Mesothelial cell of epicardium (in vitro differentiated cells): ENCODE data around the gene RELL2. TPM values are rescaled to one million over a fixed set of nuclear protein-coding genes. Genes with fewer than 3 reads are reported as not detected.

ENCODE experiments used
- DNase-seq, 2 experiments: peaks; one replicate each; pipeline ENCODE4 v3.0.0; 2021; ENCODE audit warnings: low spot score in 2 of 2; ENCODE audit not compliant: unreplicated experiment in 2 of 2
- H3K27ac Mint-ChIP-seq: 2 replicates; pipeline ENCODE4 v1.8.0; 2021; ENCODE audit warnings: mixed read lengths
- H3K27me3 Mint-ChIP-seq: 2 replicates; pipeline ENCODE4 v1.8.0; 2021; ENCODE audit warnings: low read depth, mixed read lengths
- H3K36me3 Mint-ChIP-seq: 2 replicates; pipeline ENCODE4 v1.8.0; 2021; ENCODE audit warnings: mixed read lengths
- H3K4me1 Mint-ChIP-seq: 2 replicates; pipeline ENCODE4 v1.8.0; 2021; ENCODE audit warnings: mixed read lengths
- H3K4me3 Mint-ChIP-seq: 2 replicates; pipeline ENCODE4 v1.8.0; 2021; ENCODE audit warnings: mild to moderate bottlenecking, moderate library complexity, mixed read lengths
- H3K9me3 Mint-ChIP-seq: 2 replicates; pipeline ENCODE4 v1.8.0; 2021; ENCODE audit warnings: mixed read lengths
- total RNA-seq: library from RNA; stranded (reverse); gene quantifications from 3 replicates; pipeline ENCODE4 v1.2.1, GENCODE V29; 2021
- TF ChIP-seq, protein P1 (sequence below): fragments of 200-600 bp; sonication (generic); IDR thresholded peaks from one replicate; pipeline ENCODE4 v1.5.0; 2021; ENCODE audit warnings: antibody characterized with exemption; ENCODE audit not compliant: unreplicated experiment

RELL2 gene
- total RNA-seq, 1 donor from 2014 or later: 3.9 TPM

GRCh38 chr5:141638771-141639170 is 2.0 kb downstream of the RELL2 start:
- Mint-ChIP-seq H3K27me3 (peaks cover 8% of the 10 kb centered on the region), H3K36me3 (peaks cover 5% of the 10 kb centered on the region), H3K4me1 (peaks cover 20% of the 10 kb centered on the region), H3K4me3 (peak overlapping the region; percentile 89), H3K27ac (no peak overlapping the region), H3K9me3 (no peaks in the 10 kb centered on the region)
- TF ChIP-seq, protein P1, sequence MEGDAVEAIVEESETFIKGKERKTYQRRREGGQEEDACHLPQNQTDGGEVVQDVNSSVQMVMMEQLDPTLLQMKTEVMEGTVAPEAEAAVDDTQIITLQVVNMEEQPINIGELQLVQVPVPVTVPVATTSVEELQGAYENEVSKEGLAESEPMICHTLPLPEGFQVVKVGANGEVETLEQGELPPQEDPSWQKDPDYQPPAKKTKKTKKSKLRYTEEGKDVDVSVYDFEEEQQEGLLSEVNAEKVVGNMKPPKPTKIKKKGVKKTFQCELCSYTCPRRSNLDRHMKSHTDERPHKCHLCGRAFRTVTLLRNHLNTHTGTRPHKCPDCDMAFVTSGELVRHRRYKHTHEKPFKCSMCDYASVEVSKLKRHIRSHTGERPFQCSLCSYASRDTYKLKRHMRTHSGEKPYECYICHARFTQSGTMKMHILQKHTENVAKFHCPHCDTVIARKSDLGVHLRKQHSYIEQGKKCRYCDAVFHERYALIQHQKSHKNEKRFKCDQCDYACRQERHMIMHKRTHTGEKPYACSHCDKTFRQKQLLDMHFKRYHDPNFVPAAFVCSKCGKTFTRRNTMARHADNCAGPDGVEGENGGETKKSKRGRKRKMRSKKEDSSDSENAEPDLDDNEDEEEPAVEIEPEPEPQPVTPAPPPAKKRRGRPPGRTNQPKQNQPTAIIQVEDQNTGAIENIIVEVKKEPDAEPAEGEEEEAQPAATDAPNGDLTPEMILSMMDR: no peak
- no peak for DNase-seq

- H3K27me3 Mint-ChIP-seq: peaks cover 8% of the 10 kb centered on the region
- no peak for DNase-seq
- H3K4me1 Mint-ChIP-seq: peaks cover 20% of the 10 kb centered on the region
- no peak overlapping the region for H3K4me3 Mint-ChIP-seq
- H3K36me3 Mint-ChIP-seq: no peaks in the 10 kb centered on the region
- H3K27ac Mint-ChIP-seq: no peak overlapping the region
- TF ChIP-seq, protein P1: no peak
- H3K9me3 Mint-ChIP-seq: no peaks in the 10 kb centered on the region
Measured at GRCh38 chr5:141639357-141640050, 2.7 kb downstream of the RELL2 start.

DNA sequence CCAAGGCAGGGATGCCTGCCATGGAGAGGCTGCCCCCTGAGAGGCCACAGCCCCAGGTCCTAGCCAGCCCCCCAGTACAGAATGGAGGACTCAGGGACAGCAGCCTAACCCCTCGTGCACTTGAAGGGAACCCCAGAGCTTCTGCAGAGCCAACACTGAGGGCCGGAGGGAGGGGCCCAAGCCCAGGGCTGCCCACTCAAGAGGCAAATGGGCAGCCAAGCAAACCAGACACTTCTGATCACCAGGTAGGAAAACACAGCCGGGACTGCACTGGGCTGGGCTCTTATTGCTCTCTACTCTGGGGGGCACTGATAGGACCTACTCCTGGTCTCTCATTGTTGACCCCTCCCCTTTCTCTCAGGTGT is 3.2 kb downstream of the RELL2 start:
- Mint-ChIP-seq H3K27me3 (peaks cover 8% of the 10 kb centered on the region), H3K4me1 (peaks cover 15% of the 10 kb centered on the region)
- TF ChIP-seq, protein P1: no peak

GRCh38 chr5:141640698-141641097 is 3.9 kb downstream of the RELL2 start:
- H3K4me1 Mint-ChIP-seq: peaks cover 9% of the 10 kb centered on the region
- H3K9me3 Mint-ChIP-seq: no peaks in the 10 kb centered on the region
- H3K27ac Mint-ChIP-seq: no peak overlapping the region
- no peak overlapping the region for H3K4me3 Mint-ChIP-seq
- peaks cover 8% of the 10 kb centered on the region for H3K27me3 Mint-ChIP-seq
- DNase-seq: no peak
- peaks cover 6% of the 10 kb centered on the region for H3K36me3 Mint-ChIP-seq
- TF ChIP-seq, protein P1: no peak

More for the DNA sequence above, 3.2 kb downstream of the RELL2 start:
- Mint-ChIP-seq H3K4me3 (no peak overlapping the region), H3K36me3 (peaks cover 3% of the 10 kb centered on the region), H3K9me3 (no peaks in the 10 kb centered on the region), H3K27ac (no peak overlapping the region)
- no peak for DNase-seq

GRCh38 chr5:141641634-141642267 is 5.0 kb downstream of the RELL2 start:
- TF ChIP-seq, protein P1: no peak
- DNase-seq: no peak
- Mint-ChIP-seq H3K36me3 (peaks cover 12% of the 10 kb centered on the region), H3K4me3 (no peak overlapping the region), H3K27me3 (peaks cover 8% of the 10 kb centered on the region), H3K9me3 (no peaks in the 10 kb centered on the region), H3K4me1 (peaks cover 2% of the 10 kb centered on the region), H3K27ac (no peak overlapping the region)
